Fibroblast of skin of abdomen (primary cell): Measurements from ENCODE around the gene MYO1G.
A peak's percentile ranks its signal among the peaks of the same experiment; 100 is the strongest.
"Not testable (repeated sequence)": the region's sequence is repeated elsewhere in the genome, so short reads cannot be mapped to it uniquely, and the experiment has no call there.

ENCODE experiments used
- DNase-seq: peaks from one replicate; pipeline ENCODE4 v3.0.0-alpha.2; 2013

MYO1G gene

GRCh38 chr7:44999245-45000092 is 20.7 kb upstream of the MYO1G start:
- DNase-seq: peak; percentile 99

DNA sequence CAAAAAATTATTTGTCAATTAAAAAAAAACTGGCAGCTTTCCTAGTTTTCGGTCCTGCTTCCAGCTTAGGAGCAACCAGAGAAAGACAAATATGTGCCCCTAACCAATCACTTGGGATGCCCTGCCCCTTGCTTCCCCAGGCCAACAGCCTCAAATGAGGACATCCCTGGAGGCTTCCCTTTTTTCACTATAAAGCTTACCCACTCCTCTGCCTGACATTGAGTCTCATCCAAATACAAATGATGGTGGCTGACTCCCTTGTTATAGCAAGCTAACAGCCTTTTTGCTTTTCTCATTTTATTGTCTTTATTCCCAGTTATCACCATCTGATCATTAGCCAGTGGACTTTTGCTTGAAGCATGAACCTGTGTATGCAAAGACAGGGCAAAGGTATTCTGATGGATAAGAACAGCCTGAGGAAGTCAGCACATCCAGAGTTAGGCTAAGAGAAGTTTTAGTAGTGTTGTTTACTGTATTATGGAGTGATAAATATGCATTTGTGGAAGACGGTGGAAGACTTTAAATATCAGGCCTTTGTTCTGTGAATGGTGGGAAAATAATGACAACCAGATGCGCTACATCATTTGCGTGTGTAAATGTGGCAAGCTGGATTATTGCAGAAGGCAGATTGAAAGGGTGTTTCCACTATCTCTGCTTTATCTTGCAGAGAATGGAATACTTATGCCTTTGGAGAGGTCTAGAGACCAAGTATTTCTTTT is 19.5 kb upstream of the MYO1G start:
- peak; percentile 23 for DNase-seq

DNA sequence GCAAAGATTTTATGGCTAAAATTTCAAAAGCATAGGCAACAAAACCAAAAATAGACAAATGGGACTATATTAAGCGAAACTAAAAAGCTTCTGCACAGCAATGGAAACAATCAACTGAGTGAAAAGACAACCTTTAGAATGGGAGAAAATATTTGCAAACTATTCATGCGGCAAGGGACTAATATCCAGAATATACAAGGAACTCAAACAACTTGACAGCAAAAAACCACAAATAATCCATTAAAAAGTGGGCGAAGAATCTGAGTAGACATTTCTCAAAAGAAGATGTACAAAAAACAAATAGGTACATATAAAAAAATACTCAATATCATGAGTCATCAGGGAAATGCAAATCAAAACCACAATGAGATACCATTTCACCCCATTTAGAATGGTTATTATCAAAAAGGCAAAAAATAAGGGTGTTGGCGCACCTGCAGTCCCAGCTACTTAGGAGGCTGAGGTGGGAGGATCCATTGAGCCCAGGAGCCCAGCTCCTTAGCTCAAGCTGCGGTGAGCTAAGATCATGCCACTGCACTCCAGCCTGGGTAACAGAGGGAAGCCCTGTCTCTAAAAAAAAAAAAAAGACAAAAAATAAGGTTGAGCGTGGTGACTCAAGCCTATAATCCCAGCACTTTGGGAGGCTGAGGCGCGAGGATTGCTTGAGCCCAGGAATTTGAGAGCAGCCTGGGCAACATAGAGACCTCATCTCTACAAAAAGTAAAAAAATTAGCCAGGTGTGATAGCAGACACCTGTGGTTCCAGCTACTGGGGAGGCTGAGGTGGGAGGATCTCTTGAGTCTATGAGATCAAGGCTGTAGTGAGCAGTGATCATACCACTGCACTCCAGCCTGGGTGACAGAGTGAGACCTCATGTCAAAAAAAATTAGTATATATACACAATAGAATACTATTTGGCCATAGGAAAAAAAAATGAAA is 17.0 kb upstream of the MYO1G start:
- no peak for DNase-seq

GRCh38 chr7:44994877-44995554 is 16.2 kb upstream of the MYO1G start:
- DNase-seq: no peak

GRCh38 chr7:44992004-44992795 is 13.4 kb upstream of the MYO1G start:
- DNase-seq: not testable (repeated sequence)

DNA sequence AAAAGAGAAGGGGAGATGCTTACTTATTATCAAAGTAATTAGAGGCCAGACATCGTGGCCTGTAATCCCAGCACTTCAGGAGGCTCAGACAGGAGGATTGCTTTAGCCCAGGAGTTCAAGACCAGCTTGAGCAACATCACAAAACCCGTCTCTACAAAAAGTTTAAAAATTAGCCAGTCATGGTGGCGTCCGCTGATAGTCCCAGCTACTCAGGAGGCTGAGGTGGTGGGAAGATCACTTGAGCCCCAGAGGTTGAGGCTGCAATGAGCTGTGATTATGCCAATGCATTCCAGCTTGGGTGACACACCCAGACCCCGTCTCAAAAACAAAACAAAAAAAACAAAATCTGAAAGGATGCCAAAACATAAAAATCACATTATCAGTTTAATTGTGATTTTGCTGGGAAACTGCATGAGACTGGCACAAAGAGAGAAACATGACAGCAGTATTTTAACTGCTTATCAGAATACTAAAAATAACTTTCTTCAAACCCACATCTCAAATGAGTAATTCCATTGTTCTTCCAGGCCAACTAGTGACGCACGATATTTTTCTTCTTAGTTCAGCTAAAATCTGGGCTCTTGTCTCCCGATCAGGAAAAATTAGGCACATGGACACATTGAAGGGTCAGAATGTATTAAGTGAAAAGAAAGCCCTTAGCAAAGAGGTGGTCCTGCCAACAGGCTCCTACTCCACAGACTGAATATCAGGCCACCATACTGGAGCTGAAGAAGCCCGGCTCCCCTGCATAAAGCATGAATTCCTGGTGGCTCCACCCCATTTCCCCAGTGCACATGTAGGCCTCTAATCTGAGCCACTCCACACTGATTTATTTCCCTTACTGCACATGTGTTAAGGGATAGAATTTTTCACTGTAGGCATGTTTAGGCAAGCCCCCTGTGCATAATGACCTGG is 11.6 kb upstream of the MYO1G start:
- peak; percentile 31 for DNase-seq

GRCh38 chr7:44989132-44989531 is 10.3 kb upstream of the MYO1G start:
- no peak for DNase-seq

DNA sequence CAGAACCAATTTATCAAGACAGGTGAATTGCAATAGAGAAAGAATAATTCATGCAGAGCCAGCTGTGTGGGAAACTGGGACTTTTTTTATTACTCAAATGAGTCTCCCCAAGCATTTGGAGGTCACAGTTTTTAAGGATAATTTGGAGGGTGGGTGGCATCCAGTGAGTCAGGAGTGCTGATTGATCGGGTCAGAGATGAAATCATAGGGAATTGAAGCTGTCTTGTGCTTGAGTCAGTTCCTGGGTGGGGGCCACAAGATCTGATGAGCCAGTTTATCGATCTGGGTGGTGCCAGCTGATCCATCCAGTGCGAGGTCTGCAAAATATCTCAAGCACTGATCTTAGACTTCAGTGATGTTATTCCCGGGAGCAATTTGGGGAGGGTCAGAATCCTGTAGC is 9.9 kb upstream of the MYO1G start:
- DNase-seq: no peak

GRCh38 chr7:44987996-44988395 is 9.2 kb upstream of the MYO1G start:
- no peak for DNase-seq

DNA sequence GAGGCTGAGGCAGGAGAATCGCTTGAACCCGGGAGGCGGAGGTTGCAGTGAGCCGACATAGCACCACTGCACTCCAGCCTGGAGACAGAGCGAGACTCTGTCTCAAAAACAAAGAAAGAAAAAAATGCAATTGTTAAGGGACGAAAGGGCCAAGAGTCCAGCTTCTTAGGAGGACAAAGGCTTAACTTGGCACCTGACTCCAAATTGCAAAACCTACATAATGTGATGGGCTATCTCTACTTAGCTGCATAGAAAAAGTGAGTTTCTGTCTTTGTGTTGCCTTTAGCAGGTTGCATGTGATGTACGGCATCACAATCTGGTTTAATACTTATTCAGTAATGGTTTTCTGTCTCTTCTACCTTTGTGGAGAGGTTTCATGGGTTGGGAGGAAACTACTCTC is 8.6 kb upstream of the MYO1G start:
- DNase-seq: no peak

- DNase-seq: peak; percentile 93
Observed at GRCh38 chr7:44986218-44987053, 7.6 kb upstream of the MYO1G start.

- DNase-seq: no peak
Observed at GRCh38 chr7:44985900-44986217, 7.0 kb upstream of the MYO1G start.

GRCh38 chr7:44985033-44985695 is 6.3 kb upstream of the MYO1G start:
- no peak for DNase-seq

- no peak for DNase-seq
Observed at GRCh38 chr7:44984478-44984758, 5.6 kb upstream of the MYO1G start.

DNA sequence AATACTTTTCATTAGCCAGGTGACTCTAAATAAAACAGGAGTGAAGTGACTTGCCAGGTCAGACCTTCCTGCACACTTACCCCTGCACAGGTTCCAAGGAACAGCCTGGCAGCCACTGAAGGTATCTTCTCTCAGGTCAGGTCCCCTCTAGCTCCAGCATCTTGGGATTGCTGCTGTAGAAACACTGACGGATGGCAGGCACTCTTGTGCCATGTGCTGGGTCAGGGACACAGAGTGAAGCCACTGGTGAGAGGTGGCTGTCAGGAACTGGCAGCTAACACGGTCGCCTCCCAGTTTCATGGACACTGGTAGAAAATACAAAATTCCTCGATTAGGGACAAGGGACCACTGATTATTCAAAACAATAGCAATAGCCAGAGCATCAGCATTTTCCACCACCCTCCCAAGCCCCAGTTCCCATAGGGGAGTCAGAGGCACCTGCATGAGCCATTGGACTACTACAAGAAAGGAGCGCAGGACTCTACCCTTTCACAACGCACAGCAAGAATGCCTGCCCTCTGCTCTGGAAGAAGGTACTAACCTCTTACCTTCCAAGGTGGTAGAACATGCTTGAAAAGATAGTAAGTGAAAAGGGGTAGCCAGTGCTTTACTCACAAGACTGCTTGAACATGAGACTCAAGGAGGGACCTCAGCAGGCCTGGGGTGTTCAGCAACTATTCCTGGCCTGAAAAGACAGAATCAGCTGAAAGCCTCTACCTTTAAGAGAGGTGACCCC is 5.1 kb upstream of the MYO1G start:
- no peak for DNase-seq

GRCh38 chr7:44982970-44983369 is 4.2 kb upstream of the MYO1G start:
- no peak for DNase-seq

DNA sequence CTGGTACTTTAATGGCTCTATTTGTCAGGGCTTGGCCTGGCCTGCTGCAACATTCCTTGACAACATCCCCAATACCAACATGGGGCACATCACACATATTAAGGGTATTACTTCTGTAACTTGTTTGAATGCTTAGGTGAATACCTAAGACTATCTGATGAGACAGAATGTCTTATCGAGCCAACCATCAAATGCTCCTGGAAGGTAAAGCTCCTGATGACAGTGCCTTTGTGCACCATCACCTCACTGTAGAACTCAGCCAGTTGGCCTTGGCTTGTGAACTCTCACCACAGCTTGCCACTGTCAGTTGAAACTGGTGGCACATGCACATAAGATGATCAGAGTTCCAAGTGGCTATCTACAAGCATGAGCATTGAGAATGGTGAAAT is 3.7 kb upstream of the MYO1G start:
- DNase-seq: no peak

DNA sequence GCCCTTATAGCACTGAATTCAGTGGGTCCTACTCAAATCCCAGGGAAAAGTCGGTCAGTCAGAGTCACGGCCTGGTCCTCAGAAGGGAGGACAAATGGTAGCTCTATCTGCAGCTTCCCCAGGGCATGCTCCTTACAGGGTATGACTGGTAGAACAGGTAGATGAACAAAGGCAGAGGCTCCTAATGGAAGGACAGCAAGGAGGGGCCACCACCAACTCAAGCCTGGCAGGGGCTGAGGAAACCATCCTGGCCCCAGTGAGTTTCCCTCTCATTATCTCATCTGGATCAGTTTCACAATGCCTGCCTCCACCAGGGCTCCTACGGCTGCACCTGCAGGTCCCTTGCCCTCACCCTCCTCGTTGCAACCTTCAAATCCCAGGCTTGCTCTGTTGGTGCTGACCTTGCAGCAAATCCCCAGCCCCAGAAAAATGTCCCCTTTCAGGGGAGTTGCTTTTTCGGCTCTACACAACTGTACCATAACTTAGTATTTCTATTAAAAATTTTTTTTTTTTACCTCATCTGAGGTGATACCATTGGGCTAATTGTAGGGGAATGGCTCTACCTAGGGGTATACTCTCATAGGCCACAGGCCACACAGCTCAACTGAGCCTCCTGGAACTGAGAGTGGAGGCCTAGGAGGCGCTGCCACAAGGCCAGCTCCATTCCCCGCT is 2.4 kb upstream of the MYO1G start:
- DNase-seq: no peak
